CD14-positive monocyte (primary cell): Measurements from ENCODE around the gene TEX10. TPM values are rescaled to one million over a fixed set of nuclear protein-coding genes. Genes with fewer than 3 reads are reported as not detected.

Experiments
- DNase-seq, 3 donors: peaks; one replicate each; pipeline ENCODE4 v3.0.0-alpha.2; 2011 to 2022
- H2AFZ ChIP-seq: 2 replicates; pipeline ENCODE4 v1.6.0; 2012; ENCODE audit warnings: mild to moderate bottlenecking, low read depth, low read length, inconsistent platforms; ENCODE audit not compliant: insufficient read depth, poor library complexity, severe bottlenecking
- H3K27ac ChIP-seq, 2 donors: 1 replicate in 1 of 2; 2 replicates in 1 of 2; pipeline ENCODE4 v1.5.1; 2012 to 2013; ENCODE audit warnings: low read length in 2 of 2, control low read depth in 1 of 2, inconsistent platforms in 1 of 2, low read depth in 1 of 2, mild to moderate bottlenecking in 1 of 2
- H3K27me3 ChIP-seq, 2 donors: one replicate each; pipeline versions ENCODE4 v1.6.0 to v1.6.1; 2011 to 2013; ENCODE audit warnings: low read length in 2 of 2; ENCODE audit not compliant: control insufficient read depth in 2 of 2, insufficient read depth in 2 of 2
- H3K36me3 ChIP-seq, 2 donors: replicated peaks in 1 of 2; 1 replicate in 1 of 2; 2 replicates in 1 of 2; pipeline versions ENCODE4 v1.5.1 to v1.6.1; 2012 to 2013; ENCODE audit warnings: low read length in 2 of 2, control low read depth in 1 of 2, inconsistent platforms in 1 of 2, mild to moderate bottlenecking in 1 of 2; ENCODE audit not compliant: insufficient read depth in 2 of 2, control insufficient read depth in 1 of 2
- H3K4me1 ChIP-seq, 2 donors: 1 replicate in 1 of 2; 2 replicates in 1 of 2; pipeline versions ENCODE4 v1.5.1 to v1.6.1; 2012 to 2013; ENCODE audit warnings: low read length in 2 of 2, control low read depth in 1 of 2, inconsistent platforms in 1 of 2, mild to moderate bottlenecking in 1 of 2, moderate library complexity in 1 of 2; ENCODE audit not compliant: insufficient read depth in 2 of 2, control insufficient read depth in 1 of 2
- H3K4me2 ChIP-seq: replicated peaks from 2 replicates; pipeline ENCODE3; 2012; ENCODE audit warnings: low read length, moderate library complexity, mild to moderate bottlenecking; ENCODE audit not compliant: poor library complexity, severe bottlenecking; ENCODE audit errors: extremely low read depth
- H3K4me3 ChIP-seq, 3 experiments: fragments of 200-600 bp in 1 of 3; sonication (generic) in 1 of 3; replicated peaks in 1 of 3; 1 replicate in 2 of 3; 2 replicates in 1 of 3; pipeline ENCODE4 v1.5.1; 2011 to 2013; ENCODE audit warnings: low read length in 3 of 3, mild to moderate bottlenecking in 3 of 3, control low read depth in 2 of 3, low read depth in 2 of 3, inconsistent platforms in 1 of 3, moderate library complexity in 1 of 3
- H3K79me2 ChIP-seq: 2 replicates; pipeline ENCODE4 v1.6.0; 2012; ENCODE audit warnings: mild to moderate bottlenecking, control low read depth, inconsistent platforms, low read length, moderate library complexity; ENCODE audit not compliant: insufficient read depth
- H3K9ac ChIP-seq: 2 replicates; pipeline ENCODE4 v1.6.0; 2017; ENCODE audit warnings: low read length, mild to moderate bottlenecking; ENCODE audit not compliant: insufficient read depth, poor library complexity, severe bottlenecking
- H3K9me3 ChIP-seq, 2 donors: replicated peaks in 1 of 2; 1 replicate in 1 of 2; 2 replicates in 1 of 2; pipeline versions ENCODE4 v1.5.1 to v1.6.1; 2012 to 2013; ENCODE audit warnings: low read length in 2 of 2, control low read depth in 1 of 2; ENCODE audit not compliant: control insufficient read depth in 1 of 2, insufficient read depth in 1 of 2
- H4K20me1 ChIP-seq: 2 replicates; pipeline ENCODE4 v1.6.0; 2012; ENCODE audit warnings: mild to moderate bottlenecking, low read length, control low read depth, moderate library complexity; ENCODE audit not compliant: insufficient read depth
- H3K27ac Mint-ChIP-seq, 7 donors: one replicate each; pipeline ENCODE4 v1.8.0; 2020; ENCODE audit warnings: mild to moderate bottlenecking in 7 of 7, mixed read lengths in 7 of 7, moderate library complexity in 6 of 7, inconsistent platforms in 2 of 7
- H3K27me3 Mint-ChIP-seq, 3 donors: one replicate each; pipeline ENCODE4 v1.8.0; 2021 to 2022; ENCODE audit warnings: low read depth in 3 of 3, mild to moderate bottlenecking in 3 of 3, mixed read lengths in 3 of 3, moderate library complexity in 3 of 3, inconsistent platforms in 1 of 3
- H3K36me3 Mint-ChIP-seq, 2 donors: one replicate each; pipeline ENCODE4 v1.8.0; 2020; ENCODE audit warnings: mixed read lengths in 2 of 2, inconsistent platforms in 1 of 2, mild to moderate bottlenecking in 1 of 2
- H3K4me1 Mint-ChIP-seq: one replicate; pipeline ENCODE4 v1.8.0; 2020; ENCODE audit warnings: mild to moderate bottlenecking, mixed read lengths
- H3K4me3 Mint-ChIP-seq, 2 donors: one replicate each; pipeline ENCODE4 v1.8.0; 2020; ENCODE audit warnings: mild to moderate bottlenecking in 2 of 2, mixed read lengths in 2 of 2, moderate library complexity in 1 of 2
- H3K9me3 Mint-ChIP-seq, 7 donors: one replicate each; pipeline ENCODE4 v1.8.0; 2020 to 2022; ENCODE audit warnings: mixed read lengths in 7 of 7, mild to moderate bottlenecking in 6 of 7, moderate library complexity in 6 of 7, inconsistent platforms in 2 of 7
- CTCF ChIP-seq: fragments of 200-600 bp; IDR thresholded peaks from one replicate; pipeline ENCODE4 v1.8.0; 2022; ENCODE audit warnings: antibody characterized with exemption, mild to moderate bottlenecking
- WGBS: methylation state at CpG from one replicate; pipeline ENCODE4 v1.1.5; 2013; ENCODE audit warnings: missing lambda C conversion rate; ENCODE audit not compliant: insufficient coverage; 5-methylcytosine and 5-hydroxymethylcytosine counted together
- intact Hi-C, 2 donors: fragments of 100-400 bp; cut with micrococcal nuclease; formaldehyde crosslinking; loops; one replicate each; pipeline versions ENCODE4 v1.15.0 to v1.15.1; 2023
- polyA plus RNA-seq, 3 donors: library from polyadenylated mRNA; depleted of rRNA in 1 of 3; unstranded in 2 of 3; stranded (reverse) in 1 of 3; fragments of 300-500 nt in 2 of 3; fragments of >200 nt in 1 of 3; fragmentation: Illumina TruSeq in 2 of 3; gene quantifications; 1 replicate in 2 of 3; 2 replicates in 1 of 3; pipeline ENCODE4 v1.2.3, GENCODE V29; 2012 to 2021

TEX10 gene
- polyA plus RNA-seq, 3 donors, result 3.8 to 6.4 (median 4.5) TPM

- Histone ChIP-seq H2AFZ (no peak overlapping the region), H3K27ac (no peak overlapping the region), H3K4me1 (no peaks in the 10 kb centered on the region), H3K4me3 (no peak overlapping the region), H3K79me2 (no peaks in the 10 kb centered on the region), H3K36me3 (no peaks in the 10 kb centered on the region), H3K9me3 (peaks cover 0 to 16% of the 10 kb centered on the region in 2 donors), H3K27me3 (no peaks in the 10 kb centered on the region), H4K20me1 (no peaks in the 10 kb centered on the region), H3K4me2 (no peak overlapping the region), H3K9ac (no peak overlapping the region)
- Mint-ChIP-seq H3K4me3 (no peak overlapping the region), H3K9me3 (peaks cover 14 to 36% (median 27%) of the 10 kb centered on the region in 7 donors), H3K27me3 (peaks cover 0 to 2% (median 0%) of the 10 kb centered on the region in 3 donors), H3K36me3 (peaks cover 0 to 3% of the 10 kb centered on the region in 2 donors), H3K27ac (no peak overlapping the region), H3K4me1 (no peaks in the 10 kb centered on the region)
- no peak for DNase-seq
- TF ChIP-seq CTCF, result no peak
- intact Hi-C loops, result loop anchor here in 1 of 2 donors (10.0 kb wide), 1 partner anchor 49 kb away; no protein-coding TSS in a partner anchor
- 100% methylated on average over 2 of the region's 5 CpGs for WGBS
These were observed 13.4 kb upstream of the TEX10 start for GRCh38 chr9:100366121-100366520.

- Histone ChIP-seq H3K36me3 (no peaks in the 10 kb centered on the region), H3K9me3 (peaks cover 0 to 12% of the 10 kb centered on the region in 2 donors), H3K4me3 (no peak overlapping the region), H3K27me3 (no peaks in the 10 kb centered on the region), H3K27ac (no peak overlapping the region), H2AFZ (no peak overlapping the region), H3K9ac (no peak overlapping the region), H3K4me2 (no peak overlapping the region), H3K79me2 (no peaks in the 10 kb centered on the region), H4K20me1 (no peaks in the 10 kb centered on the region), H3K4me1 (no peaks in the 10 kb centered on the region)
- Mint-ChIP-seq H3K36me3 (peaks cover 0 to 3% of the 10 kb centered on the region in 2 donors), H3K9me3 (peaks cover 13 to 39% (median 24%) of the 10 kb centered on the region in 7 donors), H3K27ac (no peak overlapping the region), H3K4me1 (no peaks in the 10 kb centered on the region), H3K4me3 (no peak overlapping the region), H3K27me3 (no peaks in the 10 kb centered on the region)
- DNase-seq, result no peak
- 97% methylated on average over 8 of the region's 8 CpGs for WGBS
- no peak for TF ChIP-seq CTCF
- intact Hi-C loops, result loop anchor here in 1 of 2 donors (10.0 kb wide), 1 partner anchor 51 kb away; no protein-coding TSS in a partner anchor
These were observed 11.3 kb upstream of the TEX10 start for GRCh38 chr9:100364013-100364412.
